HepG2 (cell line): ENCODE data around the gene DCAF6. TPM values are rescaled to one million over a fixed set of nuclear protein-coding genes. Genes with fewer than 3 reads are reported as not detected.
A peak's percentile ranks its signal among the peaks of the same experiment; 100 is the strongest.

Experiments
- ATF7 ChIP-seq, 2 experiments: fragments of 450-650 bp in 1 of 2; sonication (generic) in 1 of 2; formaldehyde crosslinking in 1 of 2; IDR thresholded peaks; 2 replicates each; pipeline versions ENCODE4 v1.4.0 to v1.6.1; 2016 to 2020; ENCODE audit warnings: antibody characterized with exemption in 1 of 2, mild to moderate bottlenecking in 1 of 2, missing genetic modification reagents in 1 of 2
- CAMTA2 ChIP-seq: sonication (generic); formaldehyde crosslinking; IDR thresholded peaks from 2 replicates; pipeline ENCODE4 v1.4.0; 2020; ENCODE audit warnings: mild to moderate bottlenecking, missing genetic modification reagents, borderline replicate concordance
- NFYC ChIP-seq: IDR thresholded peaks from 2 replicates; pipeline ENCODE4 v1.6.1; 2016; ENCODE audit warnings: missing genetic modification reagents, missing compliant biosample characterization
- SALL2 ChIP-seq: sonication (generic); formaldehyde crosslinking; IDR thresholded peaks from 2 replicates; pipeline ENCODE4 v1.8.1; 2023; ENCODE audit warnings: mild to moderate bottlenecking, missing genetic modification reagents, inconsistent platforms
- YEATS2 ChIP-seq: sonication (generic); formaldehyde crosslinking; IDR thresholded peaks from 2 replicates; pipeline ENCODE4 v1.4.0; 2020; ENCODE audit warnings: missing genetic modification reagents, borderline replicate concordance
- ZNF12 ChIP-seq: sonication (generic); formaldehyde crosslinking; IDR thresholded peaks from 2 replicates; pipeline ENCODE4 v1.5.0; 2020; ENCODE audit warnings: missing genetic modification reagents
- ZNF337 ChIP-seq: sonication (generic); formaldehyde crosslinking; IDR thresholded peaks from 2 replicates; pipeline ENCODE4 v1.5.1; 2020; ENCODE audit warnings: missing genetic modification reagents, low read depth, mild to moderate bottlenecking, borderline replicate concordance
- ZNF446 ChIP-seq: sonication (generic); formaldehyde crosslinking; IDR thresholded peaks from 2 replicates; pipeline ENCODE4 v1.5.0; 2020; ENCODE audit warnings: mild to moderate bottlenecking, missing genetic modification reagents
- ZNF552 ChIP-seq: sonication (generic); formaldehyde crosslinking; IDR thresholded peaks from 2 replicates; pipeline ENCODE4 v1.9.0; 2022; ENCODE audit warnings: missing genetic modification reagents, mild to moderate bottlenecking, borderline replicate concordance
- polyA plus RNA-seq, 8 experiments: library from polyadenylated mRNA; depleted of rRNA in 3 of 8; stranded (reverse) in 7 of 8; unstranded in 1 of 8; fragments of >200 nt; fragmentation: Illumina TruSeq in 4 of 8; extraction: Trizol in 4 of 8; gene quantifications; 2 replicates each; pipeline versions ENCODE4 v1.2.1 to v1.2.3, GENCODE V29; 2011 to 2016; ENCODE audit warnings: low read depth in 4 of 8, missing spikeins in 1 of 8, mixed read lengths in 1 of 8; ENCODE audit not compliant: insufficient read depth in 1 of 8
- total RNA-seq, 5 experiments: library from RNA; depleted of rRNA; stranded (reverse); fragments of >200 nt; fragmentation: Illumina TruSeq; extraction: Trizol; gene quantifications; 2 replicates each; pipeline ENCODE4 v1.2.3, GENCODE V29; 2016; ENCODE audit warnings: low read depth in 1 of 5
- TF ChIP-seq, protein P1 (sequence below): sonication (generic); formaldehyde crosslinking; IDR thresholded peaks from 2 replicates; pipeline ENCODE4 v1.5.0; 2020; ENCODE audit warnings: mild to moderate bottlenecking, missing genetic modification reagents, borderline replicate concordance
- TF ChIP-seq, protein P2 (sequence below): sonication (generic); formaldehyde crosslinking; IDR thresholded peaks from 2 replicates; pipeline ENCODE4 v1.5.0; 2020; ENCODE audit warnings: missing genetic modification reagents
- TF ChIP-seq, protein P3 (sequence below): sonication (generic); formaldehyde crosslinking; IDR thresholded peaks from 2 replicates; pipeline ENCODE4 v1.4.0; 2020; ENCODE audit warnings: missing genetic modification reagents
- TF ChIP-seq, protein P4 (sequence below): sonication (generic); formaldehyde crosslinking; conservative IDR thresholded peaks from 2 replicates; pipeline ENCODE4 v1.8.1; 2023; ENCODE audit warnings: missing genetic modification reagents
- TF ChIP-seq, protein P5 (sequence below): sonication (generic); formaldehyde crosslinking; IDR thresholded peaks from 2 replicates; pipeline ENCODE4 v1.4.0; 2020; ENCODE audit warnings: mild to moderate bottlenecking, missing genetic modification reagents
- TF ChIP-seq, protein P6 (sequence below): sonication (generic); formaldehyde crosslinking; IDR thresholded peaks from 2 replicates; pipeline ENCODE4 v1.5.0; 2020; ENCODE audit warnings: mild to moderate bottlenecking, low read depth, missing genetic modification reagents, borderline replicate concordance
- TF ChIP-seq, protein P7 (sequence below): sonication (generic); formaldehyde crosslinking; IDR thresholded peaks from 2 replicates; pipeline ENCODE4 v1.5.0; 2020; ENCODE audit warnings: mild to moderate bottlenecking, missing genetic modification reagents

DCAF6 gene
- total and polyA plus RNA-seq, 2 of the 13 experiments (the other 11 are each of a cell fraction or from before 2014, with no cell fraction given): 24.7 to 33.7 TPM

DNA sequence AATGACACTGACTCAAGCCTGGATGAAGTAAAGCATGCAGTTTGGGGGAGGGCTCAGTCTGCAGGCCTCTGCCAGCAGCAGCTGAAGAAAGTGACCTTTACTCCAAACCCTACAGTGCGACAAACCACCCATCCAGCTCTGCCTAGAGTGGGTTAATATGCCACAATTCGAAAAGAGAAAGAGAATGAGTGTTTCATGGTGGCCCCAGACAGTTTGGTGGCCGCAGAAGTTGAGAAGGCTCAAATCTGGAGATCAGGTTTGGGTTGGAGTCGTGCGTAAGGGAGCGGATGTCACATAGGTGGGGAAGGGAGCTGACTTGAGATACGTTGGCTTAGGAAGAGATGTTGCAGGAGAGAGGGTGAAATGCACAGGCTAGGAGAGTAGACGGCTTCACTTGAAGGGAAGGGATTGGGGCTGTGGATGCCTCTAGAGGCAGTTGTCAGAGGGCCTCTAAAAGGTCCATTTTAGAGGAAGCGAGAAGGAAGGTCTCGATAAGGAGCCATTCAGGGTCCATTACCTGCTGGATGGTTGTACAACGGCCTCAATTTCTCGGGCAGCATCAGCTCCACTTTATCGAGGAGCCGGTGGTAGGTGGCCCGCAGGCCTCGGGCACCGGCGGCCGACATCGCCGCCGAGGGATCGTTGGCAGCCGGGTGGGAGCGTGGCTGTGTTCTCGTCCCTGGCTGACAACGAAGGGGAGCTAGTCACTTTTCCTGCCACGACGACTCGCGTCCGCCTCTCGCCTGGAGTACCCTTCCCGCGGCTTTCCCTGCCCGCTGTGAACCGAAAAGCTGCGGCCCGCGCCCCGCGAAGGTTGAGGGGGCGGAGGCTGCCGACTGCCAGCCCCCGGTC, 1.0 kb upstream of the DCAF6 start (continued):
- TF ChIP-seq, protein P1, sequence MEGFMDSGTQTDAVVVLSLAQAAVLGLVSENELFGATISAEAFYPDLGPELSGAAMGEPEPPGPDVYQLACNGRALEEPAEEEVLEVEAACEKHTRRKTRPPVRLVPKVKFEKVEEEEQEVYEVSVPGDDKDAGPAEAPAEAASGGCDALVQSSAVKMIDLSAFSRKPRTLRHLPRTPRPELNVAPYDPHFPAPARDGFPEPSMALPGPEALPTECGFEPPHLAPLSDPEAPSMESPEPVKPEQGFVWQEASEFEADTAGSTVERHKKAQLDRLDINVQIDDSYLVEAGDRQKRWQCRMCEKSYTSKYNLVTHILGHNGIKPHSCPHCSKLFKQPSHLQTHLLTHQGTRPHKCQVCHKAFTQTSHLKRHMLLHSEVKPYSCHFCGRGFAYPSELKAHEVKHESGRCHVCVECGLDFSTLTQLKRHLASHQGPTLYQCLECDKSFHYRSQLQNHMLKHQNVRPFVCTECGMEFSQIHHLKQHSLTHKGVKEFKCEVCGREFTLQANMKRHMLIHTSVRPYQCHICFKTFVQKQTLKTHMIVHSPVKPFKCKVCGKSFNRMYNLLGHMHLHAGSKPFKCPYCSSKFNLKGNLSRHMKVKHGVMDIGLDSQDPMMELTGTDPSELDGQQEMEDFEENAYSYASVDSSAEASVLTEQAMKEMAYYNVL: 0 out of 2 replicates have a peak, but pooled peaks have one; percentile 57
- TF ChIP-seq, protein P2, sequence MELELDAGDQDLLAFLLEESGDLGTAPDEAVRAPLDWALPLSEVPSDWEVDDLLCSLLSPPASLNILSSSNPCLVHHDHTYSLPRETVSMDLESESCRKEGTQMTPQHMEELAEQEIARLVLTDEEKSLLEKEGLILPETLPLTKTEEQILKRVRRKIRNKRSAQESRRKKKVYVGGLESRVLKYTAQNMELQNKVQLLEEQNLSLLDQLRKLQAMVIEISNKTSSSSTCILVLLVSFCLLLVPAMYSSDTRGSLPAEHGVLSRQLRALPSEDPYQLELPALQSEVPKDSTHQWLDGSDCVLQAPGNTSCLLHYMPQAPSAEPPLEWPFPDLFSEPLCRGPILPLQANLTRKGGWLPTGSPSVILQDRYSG (CRISPR knock-in tag): no peak
- TF ChIP-seq ZNF446 (CRISPR knock-in tag) (no peak), ZNF337 (CRISPR knock-in tag) (0 out of 2 replicates have a peak, but pooled peaks have one; percentile 17), ZNF12 (CRISPR knock-in tag) (no peak), CAMTA2 (CRISPR knock-in tag) (0 out of 2 replicates have a peak, but pooled peaks have one; percentile 28), ZNF552 (CRISPR knock-in tag) (no peak; the same call in 1 of the 2 replicates), SALL2 (peak; percentile 58; the same call in 1 of the 2 replicates), YEATS2 (CRISPR knock-in tag) (no peak), ATF7 (IDR thresholded peaks at IDR 0.05) (no peak), ATF7 (CRISPR knock-in tag; IDR thresholded peaks at IDR 0.05) (no peak), NFYC (CRISPR knock-in tag) (no peak)
- TF ChIP-seq, protein P3, sequence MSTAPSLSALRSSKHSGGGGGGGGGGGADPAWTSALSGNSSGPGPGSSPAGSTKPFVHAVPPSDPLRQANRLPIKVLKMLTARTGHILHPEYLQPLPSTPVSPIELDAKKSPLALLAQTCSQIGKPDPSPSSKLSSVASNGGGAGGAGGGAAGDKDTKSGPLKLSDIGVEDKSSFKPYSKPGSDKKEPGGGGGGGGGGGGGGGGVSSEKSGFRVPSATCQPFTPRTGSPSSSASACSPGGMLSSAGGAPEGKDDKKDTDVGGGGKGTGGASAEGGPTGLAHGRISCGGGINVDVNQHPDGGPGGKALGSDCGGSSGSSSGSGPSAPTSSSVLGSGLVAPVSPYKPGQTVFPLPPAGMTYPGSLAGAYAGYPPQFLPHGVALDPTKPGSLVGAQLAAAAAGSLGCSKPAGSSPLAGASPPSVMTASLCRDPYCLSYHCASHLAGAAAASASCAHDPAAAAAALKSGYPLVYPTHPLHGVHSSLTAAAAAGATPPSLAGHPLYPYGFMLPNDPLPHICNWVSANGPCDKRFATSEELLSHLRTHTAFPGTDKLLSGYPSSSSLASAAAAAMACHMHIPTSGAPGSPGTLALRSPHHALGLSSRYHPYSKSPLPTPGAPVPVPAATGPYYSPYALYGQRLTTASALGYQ (CRISPR knock-in tag): no peak
- TF ChIP-seq, protein P4, sequence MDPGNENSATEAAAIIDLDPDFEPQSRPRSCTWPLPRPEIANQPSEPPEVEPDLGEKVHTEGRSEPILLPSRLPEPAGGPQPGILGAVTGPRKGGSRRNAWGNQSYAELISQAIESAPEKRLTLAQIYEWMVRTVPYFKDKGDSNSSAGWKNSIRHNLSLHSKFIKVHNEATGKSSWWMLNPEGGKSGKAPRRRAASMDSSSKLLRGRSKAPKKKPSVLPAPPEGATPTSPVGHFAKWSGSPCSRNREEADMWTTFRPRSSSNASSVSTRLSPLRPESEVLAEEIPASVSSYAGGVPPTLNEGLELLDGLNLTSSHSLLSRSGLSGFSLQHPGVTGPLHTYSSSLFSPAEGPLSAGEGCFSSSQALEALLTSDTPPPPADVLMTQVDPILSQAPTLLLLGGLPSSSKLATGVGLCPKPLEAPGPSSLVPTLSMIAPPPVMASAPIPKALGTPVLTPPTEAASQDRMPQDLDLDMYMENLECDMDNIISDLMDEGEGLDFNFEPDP (CRISPR knock-in tag): no peak
- TF ChIP-seq, protein P5, sequence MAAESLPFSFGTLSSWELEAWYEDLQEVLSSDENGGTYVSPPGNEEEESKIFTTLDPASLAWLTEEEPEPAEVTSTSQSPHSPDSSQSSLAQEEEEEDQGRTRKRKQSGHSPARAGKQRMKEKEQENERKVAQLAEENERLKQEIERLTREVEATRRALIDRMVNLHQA (CRISPR knock-in tag): no peak
- TF ChIP-seq, protein P6, sequence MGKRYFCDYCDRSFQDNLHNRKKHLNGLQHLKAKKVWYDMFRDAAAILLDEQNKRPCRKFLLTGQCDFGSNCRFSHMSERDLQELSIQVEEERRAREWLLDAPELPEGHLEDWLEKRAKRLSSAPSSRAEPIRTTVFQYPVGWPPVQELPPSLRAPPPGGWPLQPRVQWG (CRISPR knock-in tag): no peak
- TF ChIP-seq, protein P7, sequence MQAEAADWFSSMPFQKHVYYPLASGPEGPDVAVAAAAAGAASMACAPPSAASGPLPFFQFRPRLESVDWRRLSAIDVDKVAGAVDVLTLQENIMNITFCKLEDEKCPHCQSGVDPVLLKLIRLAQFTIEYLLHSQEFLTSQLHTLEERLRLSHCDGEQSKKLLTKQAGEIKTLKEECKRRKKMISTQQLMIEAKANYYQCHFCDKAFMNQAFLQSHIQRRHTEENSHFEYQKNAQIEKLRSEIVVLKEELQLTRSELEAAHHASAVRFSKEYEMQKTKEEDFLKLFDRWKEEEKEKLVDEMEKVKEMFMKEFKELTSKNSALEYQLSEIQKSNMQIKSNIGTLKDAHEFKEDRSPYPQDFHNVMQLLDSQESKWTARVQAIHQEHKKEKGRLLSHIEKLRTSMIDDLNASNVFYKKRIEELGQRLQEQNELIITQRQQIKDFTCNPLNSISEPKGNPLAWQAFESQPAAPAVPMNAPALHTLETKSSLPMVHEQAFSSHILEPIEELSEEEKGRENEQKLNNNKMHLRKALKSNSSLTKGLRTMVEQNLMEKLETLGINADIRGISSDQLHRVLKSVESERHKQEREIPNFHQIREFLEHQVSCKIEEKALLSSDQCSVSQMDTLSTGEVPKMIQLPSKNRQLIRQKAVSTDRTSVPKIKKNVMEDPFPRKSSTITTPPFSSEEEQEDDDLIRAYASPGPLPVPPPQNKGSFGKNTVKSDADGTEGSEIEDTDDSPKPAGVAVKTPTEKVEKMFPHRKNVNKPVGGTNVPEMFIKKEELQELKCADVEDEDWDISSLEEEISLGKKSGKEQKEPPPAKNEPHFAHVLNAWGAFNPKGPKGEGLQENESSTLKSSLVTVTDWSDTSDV (CRISPR knock-in tag): no peak
